Chondrocyte (in vitro differentiated cells): ENCODE results near the gene IL1RAP. TPM values are rescaled to one million over a fixed set of nuclear protein-coding genes. Genes with fewer than 3 reads are reported as not detected.

Experiments used
- DNase-seq: peaks from one replicate; pipeline ENCODE4 v3.0.0; 2021; ENCODE audit warnings: mixed read lengths, low spot score
- H3K27ac Mint-ChIP-seq: one replicate; pipeline ENCODE4 v1.8.0; 2021; ENCODE audit warnings: mild to moderate bottlenecking, moderate library complexity, mixed read lengths; ENCODE audit not compliant: unreplicated experiment
- H3K27me3 Mint-ChIP-seq: 2 replicates; pipeline ENCODE4 v1.8.0; 2021; ENCODE audit warnings: low read depth, mixed read lengths
- H3K36me3 Mint-ChIP-seq: 2 replicates; pipeline ENCODE4 v1.8.0; 2021; ENCODE audit warnings: low read depth, mixed read lengths
- H3K4me1 Mint-ChIP-seq: 2 replicates; pipeline ENCODE4 v1.8.0; 2021; ENCODE audit warnings: low read depth, mild to moderate bottlenecking, mixed read lengths
- H3K4me3 Mint-ChIP-seq: one replicate; pipeline ENCODE4 v1.8.0; 2021; ENCODE audit warnings: mild to moderate bottlenecking, moderate library complexity, mixed read lengths; ENCODE audit not compliant: unreplicated experiment
- H3K9me3 Mint-ChIP-seq: 2 replicates; pipeline ENCODE4 v1.8.0; 2021; ENCODE audit warnings: low read depth, mixed read lengths
- CTCF ChIP-seq: fragments of 200-600 bp; sonication (generic); IDR thresholded peaks from 2 replicates; pipeline ENCODE4 v1.5.0; 2021; ENCODE audit warnings: antibody characterized with exemption, mild to moderate bottlenecking, moderate library complexity
- total RNA-seq: library from RNA; stranded (reverse); gene quantifications from 3 replicates; pipeline ENCODE4 v1.2.1, GENCODE V29; 2021

Gene IL1RAP
- total RNA-seq, 1 donor from 2014 or later, result 30.4 TPM

GRCh38 chr3:190631295-190631694 lies 117.4 kb downstream of the IL1RAP start:
- Mint-ChIP-seq H3K27ac (no peak overlapping the region), H3K9me3 (no peaks in the 10 kb centered on the region), H3K27me3 (no peaks in the 10 kb centered on the region), H3K4me3 (no peak overlapping the region), H3K4me1 (no peaks in the 10 kb centered on the region), H3K36me3 (peaks cover 9% of the 10 kb centered on the region)
- DNase-seq, result no peak
- TF ChIP-seq CTCF, result no peak

GRCh38 chr3:190641564-190641963 lies 127.7 kb downstream of the IL1RAP start:
- Mint-ChIP-seq H3K36me3 (peaks cover 21% of the 10 kb centered on the region), H3K9me3 (no peaks in the 10 kb centered on the region), H3K4me3 (no peak overlapping the region), H3K4me1 (no peaks in the 10 kb centered on the region), H3K27ac (no peak overlapping the region), H3K27me3 (no peaks in the 10 kb centered on the region)
- no peak for DNase-seq
- TF ChIP-seq CTCF, result no peak

- no peak overlapping the region for H3K27ac Mint-ChIP-seq
- no peaks in the 10 kb centered on the region for H3K4me1 Mint-ChIP-seq
- no peak overlapping the region for H3K4me3 Mint-ChIP-seq
- H3K27me3 Mint-ChIP-seq, result no peaks in the 10 kb centered on the region
- no peaks in the 10 kb centered on the region for H3K9me3 Mint-ChIP-seq
- DNase-seq, result no peak
- H3K36me3 Mint-ChIP-seq, result peaks cover 23% of the 10 kb centered on the region
- no peak for TF ChIP-seq CTCF
These were observed 128.1 kb downstream of the IL1RAP start for GRCh38 chr3:190642016-190642415.

- Mint-ChIP-seq H3K9me3 (no peaks in the 10 kb centered on the region), H3K4me3 (no peak overlapping the region), H3K4me1 (no peaks in the 10 kb centered on the region), H3K27ac (no peak overlapping the region), H3K27me3 (no peaks in the 10 kb centered on the region), H3K36me3 (peaks cover 33% of the 10 kb centered on the region)
- DNase-seq, result no peak
- TF ChIP-seq CTCF, result no peak
These were observed 130.2 kb downstream of the IL1RAP start for GRCh38 chr3:190644035-190644434.

GRCh38 chr3:190644766-190645165 lies 130.9 kb downstream of the IL1RAP start:
- Mint-ChIP-seq H3K4me3 (no peak overlapping the region), H3K4me1 (peaks cover 3% of the 10 kb centered on the region), H3K36me3 (peaks cover 31% of the 10 kb centered on the region), H3K27ac (no peak overlapping the region), H3K27me3 (no peaks in the 10 kb centered on the region), H3K9me3 (no peaks in the 10 kb centered on the region)
- TF ChIP-seq CTCF, result no peak
- no peak for DNase-seq
